Activated T-helper 1 cell treated with anti-CD3 and anti-CD28 coated beads, Interleukin-2, amount 50 U/mL, for 16 hours (primary cell): Measurements from ENCODE around the gene SWT1.
"Not testable (repeated sequence)": the region's sequence is repeated elsewhere in the genome, so short reads cannot be mapped to it uniquely, and the experiment has no call there.

Experiments
- DNase-seq, 2 donors: peaks; one replicate each; pipeline ENCODE4 v3.0.0-alpha.2; 2020; ENCODE audit warnings: low read depth in 1 of 2, low spot score in 1 of 2

The SWT1 gene

GRCh38 chr1:185162491-185162890, 5.5 kb downstream of the SWT1 start:
- no peak for DNase-seq

DNA sequence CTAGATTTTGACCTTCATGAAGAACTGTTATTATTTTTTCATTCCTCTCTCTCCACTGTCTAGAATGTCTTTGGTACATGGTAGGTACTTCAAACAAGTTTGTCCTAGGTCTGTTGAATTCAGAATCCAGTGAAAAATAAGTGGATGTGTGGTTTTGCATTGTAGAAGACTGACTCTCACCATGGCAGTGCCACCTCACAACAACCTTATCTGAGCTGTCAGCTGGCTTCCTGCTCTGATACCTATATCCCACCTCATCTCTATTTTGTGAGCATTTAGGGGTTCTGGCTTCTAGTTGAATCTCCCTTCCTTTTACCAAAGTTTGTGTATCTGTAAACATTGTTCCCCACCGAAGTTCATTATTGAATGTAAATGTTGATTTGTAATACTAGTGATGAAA, 9.1 kb downstream of the SWT1 start:
- DNase-seq, result no peak

DNA sequence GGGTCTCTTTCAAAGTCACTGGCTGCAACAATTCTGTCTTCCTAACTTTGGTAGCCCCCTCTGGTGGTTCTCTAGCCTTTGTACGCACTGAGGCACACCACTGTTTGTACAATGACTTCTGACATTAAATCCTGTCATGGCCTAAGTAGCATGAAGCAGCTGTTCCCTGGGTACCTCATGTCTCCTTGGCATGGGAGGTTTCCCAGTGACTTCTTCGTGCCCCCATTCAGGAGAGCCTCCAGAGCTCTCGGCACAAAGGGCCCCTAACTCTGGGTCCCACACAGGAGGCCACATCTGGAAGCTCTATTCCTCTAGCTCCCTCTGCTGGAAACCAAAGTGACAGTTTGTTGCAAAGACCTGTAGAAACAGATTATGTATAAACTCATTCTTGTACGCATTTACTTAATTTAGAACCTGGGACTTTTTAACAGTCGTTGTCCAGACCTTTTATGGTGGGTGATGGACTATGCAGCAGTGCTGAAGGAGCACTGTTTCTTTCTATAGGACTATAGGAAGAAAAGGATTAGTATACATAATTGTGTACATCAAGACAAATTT, 13.4 kb downstream of the SWT1 start:
- no peak for DNase-seq

GRCh38 chr1:185193756-185194155, 36.8 kb downstream of the SWT1 start:
- DNase-seq, result no peak

GRCh38 chr1:185198712-185199111, 41.7 kb downstream of the SWT1 start:
- DNase-seq, result not testable (repeated sequence)

DNA sequence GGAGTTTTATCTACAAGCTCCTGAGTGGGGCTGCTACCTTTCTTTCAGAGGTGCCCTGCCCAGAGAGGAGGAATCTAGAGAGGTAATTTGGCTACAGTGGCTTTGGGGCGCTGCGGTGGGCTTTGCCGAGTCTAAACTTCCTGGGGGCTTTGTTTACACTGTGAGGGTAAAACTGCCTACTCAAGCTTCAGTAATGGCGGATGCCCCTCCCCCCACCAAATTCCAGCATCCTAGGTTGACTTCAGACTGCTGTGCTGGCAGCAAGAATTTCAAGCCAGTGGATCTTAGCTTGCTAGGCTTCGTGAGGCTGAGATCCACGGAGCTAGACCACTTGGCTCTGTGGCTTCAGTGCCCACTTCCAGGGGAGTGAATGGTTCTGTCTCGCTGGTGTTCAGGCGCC, 43.9 kb downstream of the SWT1 start:
- DNase-seq, result no peak

DNA sequence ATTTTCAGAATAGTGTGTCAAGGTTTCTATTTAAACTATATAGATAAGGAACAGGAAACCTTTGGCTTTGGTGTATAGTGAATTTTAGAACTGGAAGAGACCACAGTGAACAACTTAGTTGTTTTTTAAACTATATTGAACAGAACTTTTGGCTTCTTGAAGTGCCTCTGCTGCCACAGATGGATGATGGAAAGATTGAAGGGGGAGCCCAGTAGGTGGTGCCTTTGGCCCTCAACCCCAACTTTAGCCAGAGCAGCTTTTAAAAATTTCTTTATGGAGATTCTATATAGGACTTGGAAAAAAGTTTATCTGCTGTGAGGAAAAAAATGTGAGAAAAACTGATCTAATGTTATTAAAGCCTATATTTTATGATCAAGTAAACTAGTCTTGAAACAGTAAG, 50.2 kb downstream of the SWT1 start:
- no peak for DNase-seq

GRCh38 chr1:185207980-185208602, 51.1 kb downstream of the SWT1 start:
- no peak for DNase-seq

DNA sequence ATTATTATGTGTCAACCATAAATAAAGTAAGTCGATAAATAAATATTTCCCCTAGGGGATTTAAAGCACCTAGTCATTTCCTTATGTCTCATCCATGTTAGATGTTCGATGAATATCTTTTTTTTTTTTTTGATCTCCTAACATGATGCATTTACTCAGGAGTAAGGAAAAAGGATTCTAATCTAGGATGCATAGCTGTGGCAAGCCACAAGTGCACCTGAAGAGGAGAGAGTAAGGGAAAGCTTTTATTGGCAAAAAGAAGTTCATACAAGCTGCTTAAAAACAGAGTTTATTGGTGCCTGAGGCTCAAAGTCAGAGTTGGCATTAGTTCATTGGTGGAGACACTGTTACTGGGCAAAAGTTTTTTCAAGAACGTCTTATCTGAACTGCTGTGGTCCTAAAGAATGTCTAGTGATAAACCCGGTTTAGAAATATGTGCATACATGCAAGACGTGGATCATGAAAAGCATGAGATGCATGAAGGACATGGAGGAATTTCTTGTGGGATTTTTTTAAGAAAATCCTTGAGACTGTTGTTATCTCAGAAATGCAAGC, 51.7 kb downstream of the SWT1 start:
- no peak for DNase-seq

DNA sequence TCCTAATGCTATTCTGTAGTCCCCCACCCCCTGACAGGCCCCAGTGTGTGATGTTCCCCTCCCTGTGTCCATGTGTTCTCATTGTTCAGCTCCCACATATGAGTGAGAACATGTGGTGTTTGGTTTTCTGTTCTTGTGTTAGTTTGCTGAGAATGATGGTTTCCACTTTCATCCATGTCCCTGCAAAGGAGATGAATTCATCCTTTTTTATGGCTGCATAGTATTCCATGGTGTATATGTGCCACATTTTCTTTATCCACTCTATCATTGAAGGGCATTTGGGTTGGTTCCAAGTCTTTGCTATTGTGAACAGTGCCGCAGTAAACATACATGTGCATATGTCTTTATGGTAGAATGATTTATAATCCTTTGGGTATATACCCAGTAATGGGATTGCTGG, 52.4 kb downstream of the SWT1 start:
- DNase-seq, result not testable (repeated sequence)

DNA sequence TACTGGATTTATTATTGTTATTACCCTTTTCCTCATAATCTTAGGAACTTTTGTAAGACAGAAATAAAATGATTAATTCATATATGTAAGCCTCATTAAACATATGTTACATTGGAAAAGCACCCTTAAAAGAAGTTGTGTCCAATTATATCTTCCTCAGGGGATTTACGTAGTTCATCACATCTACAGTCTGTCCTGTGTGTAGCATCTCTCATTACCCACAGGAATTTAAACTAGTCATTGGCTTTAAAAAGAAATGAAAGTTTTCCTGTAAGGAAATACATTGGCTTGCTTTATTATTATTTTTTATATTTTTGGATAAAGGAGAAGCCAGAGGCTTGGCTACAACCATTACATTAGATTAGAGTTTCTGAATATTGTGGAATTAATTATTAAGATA, 56.1 kb downstream of the SWT1 start:
- DNase-seq, result no peak

GRCh38 chr1:185215911-185216310, 58.9 kb downstream of the SWT1 start:
- no peak for DNase-seq

DNA sequence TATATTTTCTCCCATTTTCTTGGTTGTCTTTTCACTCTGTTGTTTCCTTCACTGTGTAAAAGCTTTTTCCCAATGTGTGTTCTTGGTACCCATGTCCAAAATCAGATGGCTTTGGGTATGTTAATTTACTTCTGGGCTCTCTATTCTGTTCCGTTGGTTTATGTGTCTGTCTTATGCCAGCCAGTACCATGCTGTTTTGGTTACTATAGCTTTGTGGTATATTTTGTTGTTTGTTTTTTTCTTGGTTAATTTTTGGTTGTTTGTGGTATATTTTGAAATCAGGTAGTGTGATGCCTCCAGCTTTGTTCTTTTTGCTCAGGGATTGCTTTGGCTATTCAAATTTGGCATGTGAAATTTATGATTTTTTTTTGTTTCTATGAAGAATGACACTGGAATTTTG, 67.2 kb downstream of the SWT1 start:
- no peak for DNase-seq

- no peak for DNase-seq
Measured at GRCh38 chr1:185227161-185227560, 70.2 kb downstream of the SWT1 start.

GRCh38 chr1:185228979-185229378, 72.0 kb downstream of the SWT1 start:
- no peak for DNase-seq

GRCh38 chr1:185229981-185230380, 73.0 kb downstream of the SWT1 start:
- DNase-seq, result no peak

- no peak for DNase-seq
Measured at GRCh38 chr1:185232874-185233273, 75.9 kb downstream of the SWT1 start.

- DNase-seq, result not testable (repeated sequence)
Measured at GRCh38 chr1:185234183-185234582, 77.2 kb downstream of the SWT1 start.

DNA sequence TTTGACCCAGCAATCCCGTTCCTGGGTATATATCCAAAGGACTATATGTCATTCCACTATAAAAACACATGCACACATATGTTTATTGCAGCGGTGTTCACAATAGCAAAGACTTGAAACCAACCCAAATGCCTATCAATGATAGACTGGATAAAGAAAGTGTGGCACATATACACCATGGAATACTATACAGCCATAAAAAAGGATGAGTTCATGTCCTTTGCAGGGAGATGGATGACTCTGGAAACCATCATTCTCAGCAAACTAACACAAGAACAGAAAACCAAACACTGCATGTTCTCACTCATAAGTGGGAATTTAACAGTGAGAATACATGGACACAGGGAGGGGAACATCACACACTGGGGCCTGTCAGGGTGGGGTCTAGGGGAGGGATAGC, 80.2 kb downstream of the SWT1 start:
- DNase-seq, result not testable (repeated sequence)

- DNase-seq, result no peak
Measured at GRCh38 chr1:185237661-185238060, 80.7 kb downstream of the SWT1 start.

DNA sequence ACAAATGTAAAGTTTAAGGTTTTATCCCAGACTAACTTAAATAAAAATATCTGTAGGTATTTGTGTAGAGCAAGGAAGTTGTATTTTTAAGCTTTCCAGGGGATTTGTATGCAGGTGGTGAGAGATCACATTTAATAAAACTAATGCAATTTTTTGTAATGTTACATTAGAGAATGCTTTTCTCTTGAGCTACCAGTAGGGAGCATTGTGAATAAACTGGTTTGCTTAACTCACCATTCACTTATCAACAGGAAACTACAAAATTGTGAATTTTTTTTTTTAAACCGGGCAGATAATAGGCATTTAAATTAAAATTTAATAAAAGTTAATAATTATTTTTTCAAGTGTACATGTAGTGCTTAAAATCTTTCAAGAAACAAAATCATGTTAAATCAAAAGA, 81.5 kb downstream of the SWT1 start:
- DNase-seq, result no peak

DNA sequence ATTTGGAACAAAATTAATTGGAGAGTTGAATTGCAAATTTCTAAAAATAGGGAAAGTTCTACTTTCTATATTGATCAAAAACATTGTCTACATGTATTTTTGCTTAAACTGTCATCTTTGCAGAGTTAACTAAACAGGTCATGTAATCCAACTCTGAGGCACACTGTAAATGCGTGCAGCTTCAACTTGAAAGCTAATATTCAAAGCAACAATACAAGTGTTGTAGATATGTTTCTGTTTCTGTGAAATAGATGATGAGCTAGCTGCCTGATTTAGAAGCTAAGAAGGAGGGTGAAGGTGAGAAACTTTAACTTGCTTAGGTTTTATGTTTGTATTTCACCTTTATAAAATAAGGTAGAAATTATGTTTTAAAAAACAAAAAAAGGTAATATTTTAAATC, 82.9 kb downstream of the SWT1 start:
- DNase-seq, result no peak

GRCh38 chr1:185241127-185241526, 84.2 kb downstream of the SWT1 start:
- no peak for DNase-seq
